H54 (cell line): Measurements from ENCODE around the gene IL17REL.

Experiments
- DNase-seq: peaks from one replicate; pipeline ENCODE4 v3.0.0; 2011; ENCODE audit warnings: low spot score, mixed read lengths; ENCODE audit not compliant: insufficient read length
- FAIRE-seq: peaks from 3 replicates; lab custom pipeline; 2011; peaks lifted over from hg19 to GRCh38; lab: Jason Lieb, UNC
- POLR2A ChIP-seq: IDR thresholded peaks from 2 replicates; pipeline ENCODE4 v1.6.1; 2011; ENCODE audit warnings: low read depth, mild to moderate bottlenecking, low read length

Gene IL17REL

GRCh38 chr22:49958366-49958921 is 54.1 kb downstream of the IL17REL start:
- FAIRE-seq (no peak), DNase-seq (no peak)

GRCh38 chr22:49957826-49958365 is 54.7 kb downstream of the IL17REL start:
- FAIRE-seq = no peak
- DNase-seq = no peak
- TF ChIP-seq POLR2A = no peak

More at GRCh38 chr22:49958366-49958921, 54.1 kb downstream of the IL17REL start:
- no peak for TF ChIP-seq POLR2A

DNA sequence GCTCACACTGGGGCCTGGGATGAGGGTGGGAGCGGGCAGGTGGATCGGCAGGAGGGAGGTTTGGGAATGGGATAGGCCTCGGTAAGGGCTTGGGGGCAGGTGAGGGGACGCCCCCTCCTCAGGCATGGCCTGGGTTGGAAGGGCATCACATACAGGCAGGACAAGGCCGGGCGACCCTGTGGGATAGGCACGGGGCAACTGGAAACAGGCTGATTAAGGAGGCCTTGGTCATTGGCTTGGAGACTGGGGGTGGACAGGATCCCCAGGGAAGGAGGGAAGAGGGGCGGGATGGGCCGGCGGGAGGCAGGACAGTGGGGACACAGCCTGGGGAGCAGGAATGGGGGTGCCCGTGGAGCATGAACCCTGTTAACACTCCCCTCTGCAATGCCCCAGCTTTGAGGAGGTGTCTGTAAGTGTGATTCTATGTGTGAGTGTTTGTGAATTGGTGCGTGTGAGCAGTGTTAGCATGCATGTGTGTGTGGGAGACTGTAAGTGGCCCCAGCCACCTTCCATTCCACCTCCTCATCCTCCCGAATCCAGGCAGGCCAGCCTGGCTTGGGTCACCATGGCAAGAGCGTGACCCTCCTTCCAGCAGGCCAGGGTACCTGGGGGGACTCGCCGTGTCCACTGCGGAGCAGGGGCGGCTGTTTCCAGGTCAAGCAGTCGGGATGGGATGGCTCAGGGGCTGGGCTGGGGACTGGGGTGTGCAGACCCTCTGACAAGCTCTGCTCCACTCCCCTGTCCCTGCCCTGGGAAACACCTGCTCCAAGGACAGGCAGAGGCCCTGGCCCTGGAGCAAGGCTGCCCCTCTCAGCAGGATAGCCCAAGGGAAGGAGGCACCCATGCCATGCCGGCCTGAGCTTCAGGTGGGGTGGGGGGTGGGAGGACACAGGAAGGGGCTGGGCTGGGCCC is 55.4 kb downstream of the IL17REL start:
- no peak for TF ChIP-seq POLR2A
- FAIRE-seq (no peak), DNase-seq (no peak)

DNA sequence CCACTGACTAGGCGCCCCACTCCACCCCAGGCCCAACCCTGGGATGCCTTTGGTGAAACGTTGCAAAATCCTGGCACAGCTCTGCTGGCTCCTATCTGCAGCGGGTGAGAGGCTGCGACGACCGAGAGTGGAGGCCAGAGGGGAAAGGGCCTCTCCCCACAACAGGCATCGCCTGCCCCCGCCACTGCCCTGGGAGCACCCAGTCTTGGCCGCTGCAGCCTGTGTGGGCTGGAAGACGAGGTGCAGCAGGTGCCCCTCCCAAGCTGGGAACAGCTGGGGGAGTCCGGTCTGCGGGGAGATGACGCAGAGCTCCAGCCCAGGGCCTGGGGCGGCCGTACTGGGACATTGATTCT is 56.2 kb downstream of the IL17REL start:
- DNase-seq (no peak), FAIRE-seq (no peak)
- TF ChIP-seq POLR2A = no peak

DNA sequence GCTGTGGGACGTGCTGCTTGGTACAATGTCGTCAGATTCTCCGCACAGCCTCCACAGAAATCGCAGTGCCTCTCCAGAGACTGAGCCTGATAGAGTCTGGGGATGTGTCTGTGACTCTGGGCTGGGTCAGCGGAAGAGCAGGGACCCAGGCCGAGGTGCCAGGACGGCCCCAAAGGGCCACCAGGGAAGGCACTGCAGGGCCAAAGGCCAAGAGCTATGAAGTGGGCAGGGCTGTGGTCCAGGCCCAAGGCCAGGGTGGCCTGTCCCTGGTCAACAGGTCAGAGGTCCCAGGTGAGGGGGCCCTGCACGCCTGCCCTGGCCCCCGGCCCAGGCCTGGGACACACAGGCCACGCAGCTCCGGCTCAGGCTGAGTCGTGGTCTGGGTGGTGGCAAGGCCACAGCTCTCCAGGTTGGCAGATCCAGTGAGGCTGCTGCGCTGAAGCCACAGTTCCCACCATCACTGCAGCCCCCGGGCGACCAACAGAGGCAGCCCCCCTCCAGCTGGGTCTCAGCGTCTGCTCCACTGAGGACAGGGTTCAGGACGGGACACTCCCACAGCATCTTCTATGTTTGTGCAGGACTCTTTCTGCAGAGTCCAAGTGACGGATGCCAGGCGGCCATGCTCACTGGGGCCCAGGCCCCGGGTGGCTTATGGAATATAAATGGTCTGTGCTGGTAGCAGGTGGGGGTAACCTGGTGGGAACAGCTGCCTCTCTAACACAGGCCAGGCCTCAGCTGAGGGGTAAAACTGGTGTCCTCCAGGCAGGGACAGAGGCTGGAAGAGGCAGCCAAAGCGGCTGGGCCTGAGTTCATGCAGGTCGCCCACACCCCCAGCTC is 56.8 kb downstream of the IL17REL start:
- DNase-seq (no peak), FAIRE-seq (no peak)
- TF ChIP-seq POLR2A = no peak

DNA sequence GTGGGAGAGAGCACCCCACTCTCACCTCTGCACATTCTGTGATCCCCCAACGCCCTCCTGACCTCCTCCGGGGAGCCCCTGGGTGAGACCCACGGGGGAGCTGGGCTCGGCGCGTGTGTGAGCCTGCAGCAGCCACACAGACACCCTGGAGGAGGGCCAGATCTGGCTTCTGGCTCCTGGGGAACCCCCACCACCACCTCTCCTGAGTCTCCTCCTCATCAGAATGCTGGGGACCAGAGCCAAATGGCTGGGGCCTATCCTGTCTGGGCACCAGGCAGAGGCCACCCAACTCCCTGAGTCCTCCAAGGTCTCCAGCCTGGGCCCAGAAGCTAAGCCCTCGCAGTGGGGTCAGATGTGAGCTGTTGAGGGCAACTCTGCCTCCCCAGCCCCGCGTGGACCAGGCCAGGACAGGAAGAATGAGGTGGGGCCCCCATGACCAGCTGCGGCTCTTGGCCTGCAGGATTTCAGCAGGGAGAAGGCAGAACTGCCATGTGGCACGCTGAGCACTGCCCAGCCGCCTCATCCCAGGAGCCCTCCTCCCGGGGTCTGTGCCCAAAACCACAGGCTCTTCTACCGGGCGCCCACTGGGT is 57.5 kb downstream of the IL17REL start:
- no peak for FAIRE-seq
- no peak for TF ChIP-seq POLR2A
- no peak for DNase-seq

GRCh38 chr22:49954354-49954753 is 58.2 kb downstream of the IL17REL start:
- no peak for TF ChIP-seq POLR2A
- no peak for DNase-seq
- FAIRE-seq = no peak

GRCh38 chr22:49953680-49954344 is 58.8 kb downstream of the IL17REL start:
- DNase-seq (no peak), FAIRE-seq (no peak)
- no peak for TF ChIP-seq POLR2A

- no peak for DNase-seq
- no peak for TF ChIP-seq POLR2A
- FAIRE-seq = no peak
These were observed 59.4 kb downstream of the IL17REL start for GRCh38 chr22:49953027-49953679.

DNA sequence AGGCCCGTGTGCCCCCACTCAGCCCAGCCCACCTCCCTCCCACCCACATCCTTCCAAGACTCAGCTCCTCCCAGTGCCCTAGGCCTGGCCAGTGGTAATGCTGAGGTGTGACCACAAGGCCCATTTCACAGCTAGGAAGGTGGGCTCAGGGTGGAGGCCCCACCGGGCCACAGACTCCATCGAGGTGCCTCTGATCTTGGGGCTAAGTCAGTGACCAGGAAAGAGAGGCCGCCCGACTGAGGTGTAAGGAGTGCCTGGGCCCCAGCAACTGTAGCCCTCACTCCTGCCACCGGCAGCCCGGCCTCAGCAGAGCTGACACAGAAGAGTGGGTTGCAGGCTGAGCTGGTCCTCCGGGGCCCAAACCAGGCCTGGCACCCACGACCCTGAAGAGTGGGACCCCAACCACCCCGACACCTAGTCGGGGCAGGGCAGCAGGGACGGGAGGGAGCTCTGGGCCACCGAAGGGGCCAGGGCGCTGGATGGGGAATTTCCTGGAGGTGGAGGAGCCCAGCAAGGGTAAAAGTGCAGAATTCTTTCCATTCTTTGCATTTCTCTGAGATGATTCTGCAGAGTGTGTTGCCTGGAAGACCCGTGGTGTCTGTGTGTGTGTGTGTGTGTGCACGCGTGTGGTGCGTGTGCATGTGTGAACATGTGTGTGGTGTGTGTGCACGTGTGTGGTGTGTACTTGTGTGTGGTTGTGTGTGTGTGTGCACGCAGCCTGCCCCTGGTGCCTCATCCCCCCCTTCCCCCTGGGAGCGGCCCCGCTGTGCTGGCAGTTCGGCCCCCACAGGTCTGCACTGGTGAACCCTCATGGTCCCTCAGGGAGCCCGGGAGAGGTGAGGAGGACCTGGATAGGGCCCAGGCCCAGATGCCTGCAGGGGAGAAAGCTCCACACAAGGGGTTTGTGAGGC is 60.3 kb downstream of the IL17REL start:
- TF ChIP-seq POLR2A = no peak
- peak; percentile 6 for FAIRE-seq
- DNase-seq = peak; percentile 75

DNA sequence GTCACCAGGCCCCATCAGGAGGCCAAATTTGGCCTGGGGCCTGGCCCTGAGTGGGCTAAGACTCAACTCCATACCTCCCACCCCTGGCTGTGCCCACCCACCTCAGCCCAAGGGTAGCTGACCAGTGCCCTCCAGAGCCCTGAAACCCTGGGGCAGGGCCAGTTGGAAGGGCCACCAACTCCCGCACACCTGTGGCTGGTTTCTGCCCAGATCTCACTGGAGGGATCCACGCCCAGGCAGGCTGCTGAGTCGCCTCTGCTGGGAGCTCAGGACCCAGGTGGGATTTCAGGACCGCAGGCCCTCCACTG is 60.9 kb downstream of the IL17REL start:
- no peak for DNase-seq
- no peak for TF ChIP-seq POLR2A

More for the DNA sequence above, 60.9 kb downstream of the IL17REL start:
- no peak for FAIRE-seq
